Effector CD4-positive, alpha-beta T cell (primary cell): ENCODE results near the gene PFKP.

Source experiments
- DNase-seq: peaks from one replicate; pipeline ENCODE4 v3.0.0-alpha.2; 2020

Gene PFKP

DNA sequence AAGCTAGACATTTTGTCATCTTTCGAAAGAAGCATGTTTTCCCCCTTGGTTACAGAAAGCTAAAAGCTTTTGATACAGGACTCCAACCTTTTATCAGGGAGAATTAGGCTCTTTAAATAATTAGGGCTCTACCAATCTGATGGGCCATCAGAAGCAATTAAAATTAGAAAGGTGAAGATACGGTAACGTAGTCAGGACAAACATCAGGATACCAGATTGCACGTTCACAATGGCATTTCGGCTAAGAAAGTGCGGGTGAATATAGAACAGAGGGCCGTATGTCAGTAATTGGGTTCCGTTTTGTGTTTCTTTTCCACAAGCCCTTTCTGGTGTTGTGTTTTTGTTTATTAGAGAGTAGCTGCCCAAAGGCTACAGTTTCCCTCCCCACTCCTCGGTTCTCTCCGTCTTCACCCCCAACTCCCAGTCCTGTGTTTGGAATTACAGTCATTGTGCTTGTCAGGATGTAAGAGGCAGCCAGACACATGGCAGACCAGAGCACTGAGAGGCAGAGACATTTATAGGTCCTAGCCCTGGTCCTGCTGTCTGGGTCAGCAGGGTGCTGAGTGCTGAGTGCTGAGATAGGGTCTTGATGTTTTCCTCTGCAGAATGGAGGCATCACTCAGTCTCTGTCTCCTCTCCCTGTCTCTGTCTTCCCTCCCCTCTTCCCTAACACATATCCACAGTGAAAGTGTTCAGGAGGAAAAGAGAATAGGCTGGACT lies 5.5 kb downstream of the PFKP start:
- DNase-seq = no peak

DNA sequence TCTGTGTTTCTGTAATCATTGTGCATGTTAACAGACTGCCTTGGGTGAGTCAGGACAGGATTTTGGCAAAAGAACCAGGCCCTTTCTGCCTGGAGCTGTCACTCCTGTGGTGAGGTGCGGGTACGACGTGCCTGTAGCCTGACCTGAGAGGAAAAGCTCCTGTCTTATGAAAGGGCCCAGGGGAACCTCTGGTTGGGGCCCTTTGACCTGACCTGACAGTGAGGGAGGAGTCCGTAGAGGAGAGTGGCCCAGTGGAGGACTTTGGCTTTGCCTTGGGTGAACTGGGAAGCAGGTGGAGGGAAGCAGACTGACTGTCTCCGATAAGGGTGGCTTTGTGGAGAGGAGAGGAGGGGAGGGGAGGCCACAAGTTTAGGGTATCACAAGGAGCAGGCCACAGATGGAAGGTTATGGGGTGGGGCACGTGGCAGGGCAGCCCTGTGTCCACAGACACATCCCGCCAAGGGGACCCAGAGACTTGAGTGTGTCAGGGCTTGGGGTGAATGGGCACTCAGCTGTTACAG lies 6.9 kb downstream of the PFKP start:
- no peak for DNase-seq

DNA sequence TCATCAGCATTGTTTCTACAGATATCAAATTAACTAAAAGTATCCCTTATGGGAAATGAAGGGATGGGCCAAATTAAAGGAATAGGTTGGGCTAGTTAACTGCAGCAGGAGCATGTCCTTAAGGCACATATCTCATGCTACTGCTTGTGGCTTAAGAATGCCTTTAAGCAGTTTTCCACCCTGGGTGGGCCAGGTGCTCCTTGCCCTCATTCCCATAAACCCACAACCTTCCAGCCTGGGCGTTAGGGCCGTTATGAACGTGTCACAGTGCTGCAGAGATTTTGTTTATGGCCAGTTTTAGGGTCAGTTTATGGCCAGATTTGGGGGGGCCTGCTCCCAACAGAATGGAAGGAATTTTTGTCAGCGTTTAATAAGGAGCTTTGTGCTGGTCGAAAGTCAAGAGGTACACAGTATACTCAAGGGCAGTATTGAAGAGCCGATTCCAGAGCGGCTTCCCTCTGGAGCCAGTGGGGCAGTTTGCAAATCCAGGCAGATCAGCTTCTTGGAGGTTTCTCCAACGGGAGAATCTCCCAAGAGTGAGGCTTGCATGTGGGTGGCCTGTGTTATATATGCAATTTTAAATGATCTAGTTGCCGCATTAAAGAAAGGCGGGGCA lies 7.7 kb downstream of the PFKP start:
- no peak for DNase-seq

DNA sequence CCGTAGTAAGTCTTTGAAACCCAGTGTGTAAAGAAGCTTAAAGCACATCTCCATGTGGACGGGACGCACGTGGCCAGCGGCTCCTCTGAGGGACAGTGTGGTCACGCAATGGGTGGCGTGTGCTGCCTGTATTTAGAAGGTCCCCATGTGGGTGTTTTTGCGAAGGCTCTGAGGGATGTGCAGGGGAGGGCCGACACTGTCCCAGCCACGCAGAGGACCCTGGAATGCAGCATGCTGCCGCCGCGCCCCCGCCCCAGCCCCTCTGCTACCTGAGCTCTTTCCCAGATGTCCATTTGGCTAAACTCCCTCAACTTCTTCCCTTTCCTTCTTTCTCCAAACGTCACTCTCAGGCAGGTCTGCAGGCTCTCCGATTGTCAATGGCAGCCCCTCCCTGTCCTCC lies 8.8 kb downstream of the PFKP start:
- DNase-seq = no peak

DNA sequence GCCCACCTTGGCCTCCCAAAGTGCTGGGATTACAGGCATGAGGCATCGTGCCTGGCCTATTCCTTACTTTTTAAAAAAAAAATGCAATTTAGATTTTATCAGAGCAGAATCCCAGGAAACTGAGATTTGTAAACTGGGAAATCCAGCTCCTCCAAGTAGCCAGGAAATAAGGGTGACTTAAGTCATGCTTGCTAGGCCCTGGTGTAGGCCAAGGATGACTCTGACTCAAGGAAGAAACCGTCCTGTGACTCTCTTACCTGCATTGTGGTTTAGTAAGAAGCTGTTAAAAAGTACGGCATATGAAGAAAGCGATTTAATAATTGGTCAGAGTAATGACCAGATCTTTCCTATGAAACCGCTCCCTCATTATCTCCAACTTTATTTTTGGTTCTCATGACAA lies 10.2 kb downstream of the PFKP start:
- DNase-seq = no peak

DNA sequence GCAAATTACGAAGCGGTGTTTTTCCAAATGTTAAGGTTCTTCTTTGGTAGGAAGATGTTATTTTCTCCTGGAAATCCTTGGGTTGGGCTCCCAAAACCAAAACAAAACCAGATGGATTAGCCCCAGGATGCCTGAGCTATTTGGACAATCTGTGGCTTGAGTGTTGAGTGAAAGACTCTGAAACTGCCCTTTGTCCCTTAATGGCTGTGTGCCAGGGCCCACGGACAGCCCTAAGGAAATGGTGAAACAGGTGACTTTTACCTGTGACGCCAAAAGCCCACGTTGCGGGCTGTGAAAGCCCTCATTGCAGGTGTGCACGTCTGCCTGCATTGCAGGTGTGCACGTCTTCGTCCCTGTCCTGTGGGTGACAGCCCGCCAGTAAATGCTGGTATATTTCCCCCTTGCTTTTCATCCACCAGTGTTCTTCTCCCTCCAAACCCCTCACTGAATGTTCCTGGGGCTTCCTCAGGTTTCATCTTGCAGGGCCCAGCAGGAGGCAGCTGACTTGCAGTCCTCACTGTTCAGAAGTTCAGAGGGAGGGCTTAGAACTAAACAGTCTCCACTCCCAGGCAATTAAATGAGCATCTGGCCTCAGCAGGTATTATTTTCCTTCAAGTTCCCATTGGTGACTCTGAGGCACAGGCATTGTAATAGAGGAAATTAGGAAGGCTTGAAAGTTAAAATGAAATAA lies 10.7 kb downstream of the PFKP start:
- DNase-seq = no peak

DNA sequence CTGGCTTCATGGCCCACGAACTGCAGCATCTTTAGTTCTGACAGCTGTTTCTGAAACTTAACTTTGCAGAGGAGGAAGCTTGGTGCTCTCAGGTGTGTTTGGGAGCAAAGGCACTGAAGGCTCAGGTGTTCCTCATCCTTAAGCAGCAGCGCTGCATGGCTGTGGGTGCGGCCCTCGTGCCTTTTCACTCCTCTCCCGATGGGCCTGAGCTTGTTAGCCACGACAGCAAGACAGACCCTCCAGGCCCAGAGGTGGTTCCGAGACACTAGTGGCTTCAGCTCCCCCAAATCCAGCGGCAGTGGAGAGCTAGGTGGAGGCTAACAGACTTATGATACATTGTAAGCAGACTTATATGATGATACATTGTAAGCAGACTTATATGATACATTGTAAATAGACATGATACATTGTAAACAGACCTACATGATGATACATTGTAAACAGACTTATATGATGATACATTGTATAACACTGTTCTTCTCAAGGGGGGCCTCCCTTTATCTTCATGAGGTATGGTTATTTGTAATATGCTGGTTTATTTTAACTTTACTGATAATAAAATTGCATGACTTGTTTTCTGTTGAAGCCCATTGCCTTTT lies 14.1 kb downstream of the PFKP start:
- DNase-seq = no peak

DNA sequence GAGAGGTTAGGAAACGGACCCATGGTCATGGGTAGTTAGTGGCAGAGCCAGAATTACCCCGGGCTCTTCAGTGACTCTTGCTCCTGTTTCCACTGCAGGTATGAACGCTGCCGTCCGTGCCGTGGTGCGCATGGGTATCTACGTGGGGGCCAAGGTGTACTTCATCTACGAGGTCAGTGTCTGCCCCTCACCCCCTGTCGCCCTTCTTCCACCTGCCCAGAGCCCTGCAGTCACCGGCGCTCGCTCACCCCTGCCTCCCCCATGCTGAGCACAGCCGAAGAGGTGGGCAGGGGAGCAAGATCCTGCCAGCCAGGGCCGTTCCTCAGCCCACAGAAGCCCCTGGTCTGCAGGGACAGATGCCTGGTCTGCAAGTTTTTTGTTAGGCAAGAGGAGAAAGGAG lies 14.9 kb downstream of the PFKP start:
- no peak for DNase-seq

DNA sequence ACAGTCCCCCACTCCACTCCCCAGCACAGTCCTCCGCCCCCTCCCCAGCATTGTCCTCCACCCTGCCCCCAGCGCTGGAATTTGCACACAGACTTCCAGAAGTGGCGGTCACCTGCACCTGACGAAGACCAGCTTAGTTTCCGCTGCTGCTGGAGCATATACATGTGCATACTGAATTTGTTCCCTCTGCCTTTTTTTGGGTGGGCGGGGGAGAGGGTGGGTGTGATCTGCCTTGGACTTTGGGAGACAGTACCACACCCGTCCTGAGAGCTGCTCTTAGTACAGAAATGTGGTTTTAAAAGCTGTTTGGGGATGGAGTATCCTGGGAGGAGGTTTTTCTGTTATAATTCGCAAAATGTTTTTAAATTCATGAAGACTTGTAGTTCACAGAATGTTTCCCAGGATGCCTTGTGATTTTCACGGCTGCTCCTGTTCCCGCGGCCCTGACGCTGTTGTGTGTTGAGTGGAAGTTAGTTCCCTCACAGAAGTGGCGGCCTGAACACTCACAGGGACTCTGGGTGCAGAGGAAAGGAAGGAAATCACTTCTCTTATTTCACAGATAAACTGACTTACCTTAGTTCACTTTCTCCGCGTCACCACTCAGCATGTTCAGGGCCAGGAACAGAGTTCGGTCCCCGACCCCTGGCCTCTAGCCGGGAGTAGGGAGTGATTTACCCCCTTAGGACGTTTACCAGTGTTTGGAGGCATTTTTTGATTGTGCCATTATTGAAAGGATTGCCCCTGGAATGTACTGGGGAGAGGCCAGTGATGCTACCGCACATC lies 18.6 kb downstream of the PFKP start:
- no peak for DNase-seq

GRCh38 chr10:3090388-3090787 lies 23.0 kb downstream of the PFKP start:
- no peak for DNase-seq

GRCh38 chr10:3090914-3091787 lies 23.8 kb downstream of the PFKP start:
- no peak for DNase-seq

DNA sequence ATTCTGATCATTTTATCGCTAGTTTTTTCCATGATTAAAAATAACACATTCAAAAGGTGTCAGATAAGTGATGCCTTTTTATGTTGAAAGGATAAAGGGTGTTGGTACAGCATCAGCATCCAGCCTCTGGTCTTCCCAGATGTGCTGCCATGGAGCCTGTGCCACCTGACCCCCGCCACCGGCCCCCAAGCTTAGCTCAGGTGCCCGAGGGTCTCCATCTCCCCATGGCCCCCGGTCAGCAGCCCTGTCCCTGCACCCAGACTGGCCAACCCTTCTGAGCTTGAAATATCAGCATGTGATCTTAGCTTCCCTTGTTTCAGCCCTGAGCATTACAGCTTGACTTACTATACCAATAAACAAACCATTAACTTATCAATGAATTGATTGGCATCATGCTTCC lies 24.6 kb downstream of the PFKP start:
- DNase-seq = no peak

DNA sequence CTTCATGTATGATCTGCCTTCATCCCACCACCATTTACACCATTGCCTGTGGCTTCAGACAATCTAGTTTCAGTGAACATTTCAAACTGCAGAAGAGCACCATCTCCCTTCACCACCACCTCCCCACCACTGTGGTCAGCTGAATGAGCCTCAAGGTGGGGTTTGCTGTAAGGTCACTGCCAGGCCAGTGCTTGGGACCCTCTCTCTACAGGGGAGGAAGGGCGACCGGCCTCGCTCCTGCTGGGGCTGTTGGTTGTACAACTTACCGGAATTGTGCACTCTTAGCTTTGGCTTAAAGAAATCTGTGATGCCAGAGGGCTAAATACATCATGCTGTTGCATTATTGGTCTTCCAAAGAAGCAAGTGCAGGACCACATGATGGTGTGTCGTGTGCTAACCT lies 26.6 kb downstream of the PFKP start:
- no peak for DNase-seq

GRCh38 chr10:3094609-3095036 lies 27.3 kb downstream of the PFKP start:
- no peak for DNase-seq

DNA sequence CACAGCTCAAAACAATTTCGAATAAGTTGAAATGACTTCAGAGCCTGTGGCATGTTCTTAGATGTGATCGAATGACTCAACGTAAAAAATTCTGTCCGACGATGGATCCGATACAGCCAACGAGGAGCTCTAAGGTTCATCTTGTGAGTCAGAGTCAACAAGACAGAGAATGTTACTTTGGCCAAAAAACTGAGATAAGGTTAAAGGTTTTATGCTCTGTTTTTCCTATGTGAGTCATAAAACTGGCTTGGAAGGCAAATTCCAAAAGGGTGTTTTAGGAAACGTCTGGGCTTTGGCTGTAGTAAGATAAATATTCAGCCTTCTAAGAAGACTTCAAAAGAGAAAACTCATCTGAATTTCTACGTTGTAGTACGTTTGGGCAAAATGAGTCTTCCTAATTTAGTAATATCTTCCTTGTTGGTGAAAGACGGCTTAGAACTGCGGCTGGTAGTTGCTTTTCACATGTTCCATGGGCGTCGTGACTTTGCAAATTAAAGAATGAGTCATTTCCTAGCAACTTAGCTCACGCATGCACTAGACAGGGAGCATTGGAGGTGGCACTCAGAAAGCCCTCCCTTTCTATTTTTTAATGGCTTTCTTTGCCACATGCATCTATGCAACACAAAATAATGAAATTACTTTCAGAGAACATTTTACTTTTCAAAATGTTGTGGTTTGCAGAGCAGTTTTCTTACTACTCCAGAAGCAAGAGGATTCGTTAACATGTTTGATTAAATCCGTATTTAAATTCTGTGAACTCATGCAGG lies 28.2 kb downstream of the PFKP start:
- no peak for DNase-seq

- DNase-seq = no peak
Observed at GRCh38 chr10:3096149-3096548, 28.8 kb downstream of the PFKP start.

DNA sequence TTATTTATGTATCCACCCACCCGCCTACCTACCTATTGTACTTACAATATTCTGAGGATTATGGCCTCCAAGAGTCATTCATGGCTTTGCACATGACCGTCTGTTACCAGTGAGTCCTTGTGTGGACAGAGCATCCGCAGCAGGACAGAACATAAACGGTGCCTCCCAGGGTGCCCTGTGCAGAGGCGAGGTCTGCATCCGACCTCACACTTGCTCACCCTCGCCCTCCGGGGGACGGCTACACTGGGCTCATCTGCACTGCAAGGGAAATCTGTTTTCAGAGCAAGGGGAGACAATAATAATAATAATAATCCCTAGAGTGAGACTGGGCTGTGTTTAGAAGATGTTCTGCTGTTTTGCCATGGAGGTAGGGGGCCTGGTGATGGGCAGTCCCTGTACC lies 29.8 kb downstream of the PFKP start:
- no peak for DNase-seq

DNA sequence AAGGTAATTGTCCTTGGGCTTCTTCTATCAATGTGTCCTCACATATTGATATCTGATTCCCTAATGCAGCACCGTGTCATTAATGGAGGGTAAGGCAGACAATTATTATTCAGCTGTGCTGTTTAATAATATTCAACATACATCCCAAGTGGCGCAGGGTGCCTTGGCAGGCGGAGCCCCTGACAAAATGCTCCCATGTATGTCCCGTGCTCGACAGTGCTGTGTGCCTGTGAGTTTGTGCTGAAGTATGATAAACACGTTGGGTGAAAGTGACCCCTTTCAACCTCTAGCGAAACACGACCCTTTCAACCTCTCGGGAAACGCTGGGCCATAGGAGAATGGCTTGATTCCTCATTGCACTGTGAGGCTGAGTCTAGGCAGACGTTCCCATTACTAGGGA lies 31.3 kb downstream of the PFKP start:
- DNase-seq = no peak

GRCh38 chr10:3099291-3100092 lies 32.1 kb downstream of the PFKP start:
- no peak for DNase-seq
